MCF 10A (cell line): ENCODE measurements around the gene RPL36. TPM values are rescaled to one million over a fixed set of nuclear protein-coding genes. Genes with fewer than 3 reads are reported as not detected.

Experiments
- BruUV-seq: library from RNA; stranded (reverse); fragments of 400-500 nt; replicated peaks from 2 replicates; lab custom pipeline; 2021; lab: Mats Ljungman, UMichigan
- CTCF ChIA-PET: fragments of 300-600 bp; sonication (Branson Sonifier 250); formaldehyde crosslinking; extraction: SDS; loops from one replicate; lab custom pipeline; 2021; ENCODE audit warnings: antibody characterized with exemption, inconsistent platforms; lab: Yijun Ruan, JAX
- POLR2A ChIA-PET: fragments of 300-600, 350-650 bp; sonication (Branson Sonifier 250); formaldehyde crosslinking; extraction: SDS; loops from one replicate; lab custom pipeline; 2020; ENCODE audit warnings: antibody characterized with exemption, inconsistent platforms; lab: Yijun Ruan, JAX
- DNase-seq: peaks from one replicate; pipeline ENCODE4 v3.0.0-alpha.2; 2018; ENCODE audit not compliant: unreplicated experiment
- H3K27ac Mint-ChIP-seq: one replicate; pipeline ENCODE4 v1.8.0; 2022; ENCODE audit warnings: mild to moderate bottlenecking, low read depth, mixed read lengths; ENCODE audit not compliant: unreplicated experiment
- H3K27me3 Mint-ChIP-seq: one replicate; pipeline ENCODE4 v1.8.0; 2022; ENCODE audit warnings: mixed read lengths; ENCODE audit not compliant: insufficient read depth, unreplicated experiment
- H3K36me3 Mint-ChIP-seq: one replicate; pipeline ENCODE4 v1.8.0; 2022; ENCODE audit warnings: mild to moderate bottlenecking, moderate library complexity, mixed read lengths; ENCODE audit not compliant: insufficient read depth, unreplicated experiment
- H3K4me1 Mint-ChIP-seq: one replicate; pipeline ENCODE4 v1.8.0; 2022; ENCODE audit warnings: mixed read lengths; ENCODE audit not compliant: insufficient read depth, unreplicated experiment
- H3K4me3 Mint-ChIP-seq: one replicate; pipeline ENCODE4 v1.8.0; 2022; ENCODE audit warnings: mild to moderate bottlenecking, moderate library complexity, mixed read lengths; ENCODE audit not compliant: unreplicated experiment
- H3K9me3 Mint-ChIP-seq: one replicate; pipeline ENCODE4 v1.8.0; 2022; ENCODE audit warnings: mixed read lengths; ENCODE audit not compliant: unreplicated experiment
- intact Hi-C: fragments of 100-400 bp; cut with micrococcal nuclease; formaldehyde crosslinking; loops from 2 replicates; pipeline ENCODE4 v1.14.1; 2022
- total RNA-seq: library from RNA; stranded (reverse); gene quantifications from 2 replicates; pipeline ENCODE4 v1.2.3, GENCODE V29; 2022
- TF ChIP-seq, protein P1 (sequence below): fragments of 200-600 bp; IDR thresholded peaks from one replicate; pipeline ENCODE4 v1.8.0; 2022; ENCODE audit warnings: antibody characterized with exemption, mild to moderate bottlenecking; ENCODE audit not compliant: unreplicated experiment

RPL36 gene
- total RNA-seq, 1 experiment from 2014 or later, result 1,569 TPM

DNA sequence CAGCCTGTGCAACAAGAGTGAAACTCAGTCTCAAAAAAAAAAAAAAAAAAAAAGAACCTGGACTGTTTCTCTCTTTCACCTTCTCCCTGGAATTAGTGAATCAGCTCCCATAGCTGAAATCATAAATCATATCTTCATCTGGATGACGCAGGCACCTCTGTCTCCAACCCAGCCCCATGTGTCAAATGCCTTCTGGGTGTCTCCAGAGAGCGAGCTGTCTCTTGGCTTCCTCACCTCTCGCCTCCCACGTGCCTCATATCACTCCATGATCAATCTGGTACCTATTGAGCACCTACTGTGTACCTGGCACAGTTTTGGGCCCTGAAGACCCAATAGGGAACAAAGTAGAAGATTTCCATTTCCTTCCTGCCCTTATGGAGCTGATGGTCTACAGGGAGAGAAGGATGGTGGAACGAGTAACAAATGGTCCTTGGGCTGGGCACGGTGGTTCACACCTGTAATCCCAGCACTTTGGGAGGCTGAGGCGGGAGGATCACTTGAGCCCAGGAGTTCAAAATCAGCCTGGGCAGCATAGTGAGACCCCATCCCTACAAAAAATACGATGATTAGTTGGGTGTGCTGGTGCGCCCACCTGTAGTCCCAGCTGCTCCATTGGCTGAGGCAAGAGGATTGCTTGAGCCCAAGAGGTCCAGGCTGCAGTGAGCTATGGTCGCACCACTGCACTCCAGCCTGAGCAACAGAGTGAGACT is 6.8 kb upstream of the RPL36 start:
- ChIA-PET CTCF (interaction anchor here (0.5 to 0.6 kb wide), 4 partner anchors 48 to 1236 kb away, joined by 3 read pairs; no protein-coding TSS in a partner anchor), POLR2A (interaction anchor here (1.0 to 1.2 kb wide), 2 partner anchors 37 to 61 kb away, joined by 3 to 6 read pairs; partner anchors contain the start of genes CATSPERD, LONP1, SAFB and SAFB2)
- no peak for DNase-seq
- Mint-ChIP-seq H3K9me3 (no peaks in the 10 kb centered on the region), H3K27ac (no peak overlapping the region), H3K36me3 (no peaks in the 10 kb centered on the region), H3K27me3 (no peaks in the 10 kb centered on the region), H3K4me1 (peaks cover 26% of the 10 kb centered on the region), H3K4me3 (no peak overlapping the region)
- intact Hi-C loops, result no loop called here
- TF ChIP-seq, protein P1, sequence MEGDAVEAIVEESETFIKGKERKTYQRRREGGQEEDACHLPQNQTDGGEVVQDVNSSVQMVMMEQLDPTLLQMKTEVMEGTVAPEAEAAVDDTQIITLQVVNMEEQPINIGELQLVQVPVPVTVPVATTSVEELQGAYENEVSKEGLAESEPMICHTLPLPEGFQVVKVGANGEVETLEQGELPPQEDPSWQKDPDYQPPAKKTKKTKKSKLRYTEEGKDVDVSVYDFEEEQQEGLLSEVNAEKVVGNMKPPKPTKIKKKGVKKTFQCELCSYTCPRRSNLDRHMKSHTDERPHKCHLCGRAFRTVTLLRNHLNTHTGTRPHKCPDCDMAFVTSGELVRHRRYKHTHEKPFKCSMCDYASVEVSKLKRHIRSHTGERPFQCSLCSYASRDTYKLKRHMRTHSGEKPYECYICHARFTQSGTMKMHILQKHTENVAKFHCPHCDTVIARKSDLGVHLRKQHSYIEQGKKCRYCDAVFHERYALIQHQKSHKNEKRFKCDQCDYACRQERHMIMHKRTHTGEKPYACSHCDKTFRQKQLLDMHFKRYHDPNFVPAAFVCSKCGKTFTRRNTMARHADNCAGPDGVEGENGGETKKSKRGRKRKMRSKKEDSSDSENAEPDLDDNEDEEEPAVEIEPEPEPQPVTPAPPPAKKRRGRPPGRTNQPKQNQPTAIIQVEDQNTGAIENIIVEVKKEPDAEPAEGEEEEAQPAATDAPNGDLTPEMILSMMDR, result no peak
- no TSS peak for BruUV-seq

DNA sequence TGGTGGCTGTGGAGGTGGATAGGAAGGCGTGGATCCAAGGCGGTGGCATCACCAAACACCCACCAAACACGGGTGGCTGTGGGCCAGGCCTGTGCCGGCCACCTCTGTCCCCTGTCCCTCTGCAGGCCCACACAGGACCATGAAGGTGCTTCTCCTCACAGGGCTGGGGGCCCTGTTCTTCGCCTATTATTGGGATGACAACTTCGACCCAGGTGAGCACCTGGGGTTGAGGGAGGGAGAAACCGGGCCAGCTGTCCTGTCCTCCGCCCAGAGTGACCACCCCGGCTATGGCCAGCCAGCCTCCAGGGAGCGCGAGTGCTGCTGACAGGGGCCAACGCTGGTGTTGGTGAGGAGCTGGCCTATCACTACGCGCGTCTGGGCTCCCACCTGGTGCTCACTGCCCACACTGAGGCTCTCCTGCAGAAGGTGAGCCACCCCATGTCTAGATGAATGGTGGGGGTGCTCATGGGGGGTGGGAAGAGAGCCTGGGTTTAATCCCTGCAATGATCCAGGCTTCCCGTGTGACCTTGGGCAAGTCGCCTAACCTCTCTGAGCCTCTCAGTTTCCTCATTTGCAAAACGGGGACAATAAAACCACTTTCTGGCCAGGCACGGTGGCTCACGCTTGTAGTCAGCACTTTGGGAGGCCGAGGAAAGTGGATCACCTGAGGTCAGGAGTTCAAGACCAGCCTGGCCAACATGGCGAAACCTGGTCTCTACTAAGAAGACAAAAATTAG is 5.2 kb upstream of the RPL36 start:
- peaks cover 8% of the 10 kb centered on the region for H3K36me3 Mint-ChIP-seq
- no peaks in the 10 kb centered on the region for H3K27me3 Mint-ChIP-seq
- no peak for DNase-seq
- intact Hi-C loops, result no loop called here
- no peaks in the 10 kb centered on the region for H3K9me3 Mint-ChIP-seq
- TF ChIP-seq, protein P1, result no peak
- ChIA-PET POLR2A (no interaction called here), CTCF (no interaction called here)
- no peak overlapping the region for H3K27ac Mint-ChIP-seq
- peaks cover 21% of the 10 kb centered on the region for H3K4me1 Mint-ChIP-seq
- no peak overlapping the region for H3K4me3 Mint-ChIP-seq
- BruUV-seq, result no TSS peak

DNA sequence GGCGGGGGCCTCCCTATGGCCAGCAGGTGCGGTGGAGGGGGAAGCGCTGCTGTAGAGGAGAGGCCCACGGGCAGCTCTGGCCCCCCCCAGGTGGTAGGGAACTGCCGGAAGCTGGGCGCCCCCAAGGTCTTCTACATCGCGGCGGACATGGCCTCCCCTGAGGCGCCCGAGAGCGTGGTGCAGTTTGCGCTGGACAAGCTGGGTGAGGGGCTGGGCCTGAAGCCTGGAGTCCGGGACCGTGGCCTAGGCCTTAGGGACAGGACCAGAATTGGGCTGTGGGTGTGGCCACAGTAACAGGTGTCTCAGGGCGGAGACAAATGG is 3.8 kb upstream of the RPL36 start:
- TF ChIP-seq, protein P1, result no peak
- ChIA-PET POLR2A (interaction anchor here (0.9 to 3.1 kb wide), 5 partner anchors 13 to 71 kb away, joined by 3 to 34 read pairs (median 4); partner anchors contain the start of genes CATSPERD, LONP1, SAFB and SAFB2), CTCF (interaction anchor here (0.6 to 2.1 kb wide), 4 partner anchors 9 to 108 kb away, joined by 3 to 8 read pairs (median 3); no protein-coding TSS in a partner anchor)
- BruUV-seq, result no TSS peak
- H3K27ac Mint-ChIP-seq, result no peak overlapping the region
- H3K4me1 Mint-ChIP-seq, result peaks cover 18% of the 10 kb centered on the region
- intact Hi-C loops, result no loop called here
- no peak for DNase-seq
- no peaks in the 10 kb centered on the region for H3K27me3 Mint-ChIP-seq
- peaks cover 22% of the 10 kb centered on the region for H3K36me3 Mint-ChIP-seq
- H3K9me3 Mint-ChIP-seq, result no peaks in the 10 kb centered on the region
- H3K4me3 Mint-ChIP-seq, result peak overlapping the region; percentile 73
